Spinal cord (tissue), 10 donors: ENCODE data around the gene AMELX. TPM values are rescaled to one million over a fixed set of nuclear protein-coding genes. Genes with fewer than 3 reads are reported as not detected.

ENCODE experiments used
- DNase-seq, 6 donors: peaks; one replicate each; pipeline versions ENCODE4 v3.0.0 to v3.0.0-alpha.2; 2013 to 2015; ENCODE audit warnings: low spot score in 6 of 6, low read depth in 4 of 6
- H3K27ac ChIP-seq: one replicate; pipeline ENCODE4 v1.5.1; 2013; ENCODE audit warnings: low read depth, low read length, control low read depth
- H3K27me3 ChIP-seq: one replicate; pipeline ENCODE4 v1.6.1; 2013; ENCODE audit warnings: low read length; ENCODE audit not compliant: control insufficient read depth, insufficient read depth
- H3K36me3 ChIP-seq: one replicate; pipeline ENCODE4 v1.6.1; 2013; ENCODE audit warnings: low read length; ENCODE audit not compliant: control insufficient read depth, insufficient read depth
- H3K4me1 ChIP-seq: one replicate; pipeline ENCODE4 v1.6.1; 2013; ENCODE audit warnings: low read length; ENCODE audit not compliant: control insufficient read depth, insufficient read depth
- H3K4me3 ChIP-seq: one replicate; pipeline ENCODE4 v1.5.1; 2013; ENCODE audit warnings: low read depth, low read length, control low read depth
- H3K9me3 ChIP-seq: one replicate; pipeline ENCODE4 v1.6.1; 2013; ENCODE audit warnings: low read length; ENCODE audit not compliant: control insufficient read depth, insufficient read depth
- WGBS: methylation state at CpG from one replicate; pipeline ENCODE4 v1.1.5; 2013; ENCODE audit warnings: missing lambda C conversion rate; ENCODE audit not compliant: insufficient coverage; 5-methylcytosine and 5-hydroxymethylcytosine counted together
- polyA plus RNA-seq, 2 donors: library from polyadenylated mRNA; unstranded; fragments of 120-200 nt; gene quantifications; one replicate each; pipeline ENCODE4 v1.2.1, GENCODE V29; 2013; ENCODE audit not compliant: insufficient read length in 2 of 2
- total RNA-seq, 2 donors: library from RNA; depleted of rRNA in 1 of 2; stranded (reverse); fragments of 120-200 nt in 1 of 2; fragments of >200 nt in 1 of 2; gene quantifications; one replicate each; pipeline versions ENCODE4 v1.2.3 to v1.2.4, GENCODE V29; 2013 to 2014
- donor health status: healthy.

AMELX gene
- total and polyA plus RNA-seq, 4 donors = not detected

GRCh38 chrX:11331788-11332187, 38.6 kb downstream of the AMELX start:
- DNase-seq = no peak
- H3K4me3 ChIP-seq = no peak overlapping the region
- no peaks in the 10 kb centered on the region for H3K4me1 ChIP-seq
- H3K27me3 ChIP-seq = no peaks in the 10 kb centered on the region
- H3K27ac ChIP-seq = no peak overlapping the region
- H3K36me3 ChIP-seq = no peaks in the 10 kb centered on the region
- no peaks in the 10 kb centered on the region for H3K9me3 ChIP-seq
- 71% methylated on average over 1 of the region's 2 CpGs for WGBS

GRCh38 chrX:11334165-11334564, 41.0 kb downstream of the AMELX start:
- no peaks in the 10 kb centered on the region for H3K36me3 ChIP-seq
- DNase-seq = no peak
- 40% methylated on average over 1 of the region's 2 CpGs for WGBS
- H3K9me3 ChIP-seq = no peaks in the 10 kb centered on the region
- H3K4me1 ChIP-seq = no peaks in the 10 kb centered on the region
- no peak overlapping the region for H3K27ac ChIP-seq
- no peak overlapping the region for H3K4me3 ChIP-seq
- peaks cover 5% of the 10 kb centered on the region for H3K27me3 ChIP-seq

- peak in 1 of 6 donors; percentile 8 for DNase-seq
- Histone ChIP-seq H3K36me3 (no peaks in the 10 kb centered on the region), H3K4me1 (no peaks in the 10 kb centered on the region), H3K9me3 (no peaks in the 10 kb centered on the region), H3K27me3 (peaks cover 5% of the 10 kb centered on the region), H3K27ac (no peak overlapping the region), H3K4me3 (no peak overlapping the region)
- 71% methylated on average over 1 of the region's 2 CpGs for WGBS
These were observed 43.0 kb downstream of the AMELX start for GRCh38 chrX:11336201-11336600.

- Histone ChIP-seq H3K36me3 (no peaks in the 10 kb centered on the region), H3K4me1 (no peaks in the 10 kb centered on the region), H3K9me3 (no peaks in the 10 kb centered on the region), H3K27ac (no peak overlapping the region), H3K27me3 (peaks cover 5% of the 10 kb centered on the region), H3K4me3 (no peak overlapping the region)
- WGBS = no CpG with 5 or more reads among the region's 1 CpG
- no peak for DNase-seq
These were observed 44.2 kb downstream of the AMELX start for GRCh38 chrX:11337292-11338009.

- no CpG with 5 or more reads among the region's 10 CpGs for WGBS
- Histone ChIP-seq H3K27me3 (peaks cover 7% of the 10 kb centered on the region), H3K4me1 (no peaks in the 10 kb centered on the region), H3K27ac (no peak overlapping the region), H3K4me3 (no peak overlapping the region), H3K36me3 (no peaks in the 10 kb centered on the region), H3K9me3 (no peaks in the 10 kb centered on the region)
- peak in 1 of 6 donors; percentile 22 for DNase-seq
These were observed 48.3 kb downstream of the AMELX start for GRCh38 chrX:11341274-11342201.

- no peak overlapping the region for H3K4me3 ChIP-seq
- no peaks in the 10 kb centered on the region for H3K4me1 ChIP-seq
- peaks cover 7% of the 10 kb centered on the region for H3K27me3 ChIP-seq
- no peak for DNase-seq
- H3K36me3 ChIP-seq = no peaks in the 10 kb centered on the region
- no peak overlapping the region for H3K27ac ChIP-seq
- no peaks in the 10 kb centered on the region for H3K9me3 ChIP-seq
These were observed 49.5 kb downstream of the AMELX start for GRCh38 chrX:11342673-11343072.

GRCh38 chrX:11346121-11346682, 53.0 kb downstream of the AMELX start:
- Histone ChIP-seq H3K4me3 (no peak overlapping the region), H3K36me3 (no peaks in the 10 kb centered on the region), H3K9me3 (no peaks in the 10 kb centered on the region), H3K4me1 (no peaks in the 10 kb centered on the region), H3K27ac (no peak overlapping the region), H3K27me3 (peaks cover 4% of the 10 kb centered on the region)
- peak in 1 of 6 donors; percentile 49 for DNase-seq
- whole genome bisulfite sequencing = no CpG with 5 or more reads among the region's 2 CpGs

GRCh38 chrX:11347300-11347699, 54.1 kb downstream of the AMELX start:
- no peaks in the 10 kb centered on the region for H3K36me3 ChIP-seq
- peaks cover 4% of the 10 kb centered on the region for H3K27me3 ChIP-seq
- H3K4me3 ChIP-seq = no peak overlapping the region
- H3K27ac ChIP-seq = no peak overlapping the region
- 43% methylated on average over 1 of the region's 3 CpGs for WGBS
- no peaks in the 10 kb centered on the region for H3K4me1 ChIP-seq
- peak in 1 of 6 donors; percentile 63 for DNase-seq
- no peaks in the 10 kb centered on the region for H3K9me3 ChIP-seq

- Histone ChIP-seq H3K27me3 (peaks cover 5% of the 10 kb centered on the region), H3K27ac (no peak overlapping the region), H3K36me3 (no peaks in the 10 kb centered on the region), H3K4me3 (no peak overlapping the region), H3K9me3 (no peaks in the 10 kb centered on the region), H3K4me1 (no peaks in the 10 kb centered on the region)
- DNase-seq = no peak
- no CpG with 5 or more reads among the region's 1 CpG for WGBS
These were observed 55.8 kb downstream of the AMELX start for GRCh38 chrX:11349020-11349419.
